Subcutaneous abdominal adipose tissue (tissue), 5 donors: Measurements from ENCODE around the gene ZCWPW2.

Experiments used
- H3K27ac ChIP-seq: one replicate; pipeline ENCODE4 v1.7.0; 2013; ENCODE audit warnings: low read depth, mild to moderate bottlenecking, inconsistent platforms, low read length, moderate library complexity
- H3K27me3 ChIP-seq, 5 donors: one replicate each; pipeline ENCODE4 v1.7.0; 2013; ENCODE audit warnings: low read length in 5 of 5, inconsistent platforms in 1 of 5; ENCODE audit not compliant: control insufficient read depth in 5 of 5, insufficient read depth in 4 of 5
- H3K36me3 ChIP-seq, 5 donors: one replicate each; pipeline ENCODE4 v1.7.0; 2013; ENCODE audit warnings: low read length in 5 of 5; ENCODE audit not compliant: control insufficient read depth in 5 of 5, insufficient read depth in 5 of 5
- H3K4me1 ChIP-seq, 5 donors: one replicate each; pipeline ENCODE4 v1.7.0; 2013; ENCODE audit warnings: low read length in 5 of 5, mild to moderate bottlenecking in 3 of 5, moderate library complexity in 1 of 5; ENCODE audit not compliant: control insufficient read depth in 5 of 5, insufficient read depth in 5 of 5
- H3K4me3 ChIP-seq, 5 donors: one replicate each; pipeline ENCODE4 v1.7.0; 2013; ENCODE audit warnings: low read length in 5 of 5, low read depth in 1 of 5
- H3K9ac ChIP-seq, 5 donors: one replicate each; pipeline ENCODE4 v1.7.0; 2013; ENCODE audit warnings: low read length in 5 of 5, mild to moderate bottlenecking in 4 of 5, moderate library complexity in 3 of 5
- H3K9me3 ChIP-seq, 5 donors: one replicate each; pipeline ENCODE4 v1.7.0; 2013; ENCODE audit warnings: low read length in 5 of 5; ENCODE audit not compliant: control insufficient read depth in 5 of 5
- donor health status: healthy.
- donor health status: healthy.
- donor health status: healthy.
- donor health status: healthy.
- donor health status: healthy.

Gene ZCWPW2

DNA sequence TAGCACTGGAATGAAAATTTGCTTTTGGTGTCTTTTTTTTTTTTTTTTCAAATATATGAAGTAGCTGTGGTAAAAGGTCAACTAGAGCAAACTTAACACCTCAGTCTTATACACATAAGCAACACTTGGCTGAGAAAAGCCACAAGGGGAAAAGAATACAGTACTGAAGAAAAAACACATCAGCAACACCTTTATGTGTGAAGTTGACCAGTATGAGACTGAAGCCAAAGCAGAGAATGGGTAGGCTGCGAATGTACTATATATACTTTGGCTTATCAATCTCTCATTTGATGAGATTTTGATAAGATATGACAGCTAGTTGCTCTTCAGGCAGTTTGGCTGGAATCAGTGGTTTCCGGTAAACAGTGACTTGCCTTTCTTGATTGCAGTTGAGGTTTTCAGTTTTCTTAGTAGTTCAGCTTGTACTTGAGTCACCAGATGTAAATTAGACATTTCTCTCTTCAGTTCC lies 22.0 kb upstream of the ZCWPW2 start:
- Histone ChIP-seq H3K9me3 (no peaks in the 10 kb centered on the region), H3K36me3 (peaks cover 18 to 55% (median 24%) of the 10 kb centered on the region in 5 donors), H3K27ac (no peak overlapping the region), H3K9ac (no peak overlapping the region), H3K27me3 (no peaks in the 10 kb centered on the region), H3K4me3 (no peak overlapping the region), H3K4me1 (no peaks in the 10 kb centered on the region)

DNA sequence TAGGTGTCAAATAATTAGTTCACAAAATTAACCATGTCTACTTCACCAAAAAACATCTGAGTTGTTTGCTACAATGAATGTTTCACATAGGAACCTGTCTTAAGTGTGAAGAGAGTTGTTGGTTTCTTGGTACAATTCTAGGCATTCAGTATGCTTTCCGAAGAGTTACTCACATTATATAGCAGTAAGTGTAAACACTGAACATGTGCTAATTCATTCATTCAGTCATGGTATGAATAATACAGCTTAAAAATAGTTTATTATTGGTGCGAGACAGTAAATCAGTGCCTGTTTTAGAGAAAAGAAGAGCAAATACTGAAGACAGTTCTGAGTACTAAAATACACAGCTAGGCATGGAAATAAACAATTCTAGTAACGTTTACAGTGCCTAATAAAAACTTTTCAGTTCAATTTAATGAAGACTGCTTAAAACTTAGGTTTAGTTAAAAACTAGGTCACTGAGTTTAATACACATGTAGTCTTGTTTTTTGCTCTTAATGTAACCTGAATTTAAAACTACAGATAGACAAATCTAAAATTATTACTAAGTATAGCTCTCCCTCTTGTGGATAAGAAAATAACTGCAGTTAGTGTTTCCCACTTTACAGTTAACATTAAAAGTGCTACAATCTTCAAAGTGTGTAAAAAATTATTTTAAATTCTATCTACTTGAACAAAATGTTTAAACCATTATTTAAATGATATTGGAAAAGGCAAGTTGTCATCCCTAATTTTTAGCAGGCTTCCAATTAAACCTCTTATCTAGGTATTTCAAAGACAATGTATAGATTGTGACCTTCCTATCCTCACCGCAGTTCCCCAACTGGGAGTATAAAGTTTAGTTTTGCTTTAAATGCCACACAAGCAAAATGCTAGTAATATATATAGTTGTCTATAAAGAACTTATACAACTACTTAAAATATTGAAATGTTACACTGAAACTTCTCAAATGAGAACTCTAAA lies 20.1 kb upstream of the ZCWPW2 start:
- Histone ChIP-seq H3K4me1 (no peaks in the 10 kb centered on the region), H3K27me3 (no peaks in the 10 kb centered on the region), H3K9ac (no peak overlapping the region), H3K36me3 (peaks cover 18 to 54% (median 27%) of the 10 kb centered on the region in 5 donors), H3K27ac (no peak overlapping the region), H3K9me3 (no peaks in the 10 kb centered on the region), H3K4me3 (no peak overlapping the region)

DNA sequence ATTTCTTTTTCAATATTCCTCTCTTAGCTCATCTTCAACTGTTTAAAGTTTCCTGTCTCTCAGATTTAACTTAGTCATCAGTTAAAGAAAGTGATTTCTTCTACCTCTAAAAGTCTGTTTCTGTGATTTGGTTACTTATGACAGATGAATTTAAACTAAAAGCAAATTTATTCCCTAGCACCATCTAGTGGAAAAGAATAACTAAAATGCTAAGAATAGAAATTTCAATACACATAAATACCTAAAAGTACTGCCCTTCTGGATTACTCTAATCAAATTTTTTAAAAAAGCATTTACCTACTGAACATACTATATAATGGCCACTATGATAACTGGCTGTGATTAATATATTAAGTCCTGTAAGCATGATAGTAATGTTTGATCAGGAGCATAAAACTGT lies 14.0 kb upstream of the ZCWPW2 start:
- peaks cover 17 to 42% (median 24%) of the 10 kb centered on the region in 5 donors for H3K36me3 ChIP-seq
- H3K27me3 ChIP-seq = no peaks in the 10 kb centered on the region
- no peaks in the 10 kb centered on the region for H3K9me3 ChIP-seq
- H3K4me1 ChIP-seq = no peaks in the 10 kb centered on the region
- H3K9ac ChIP-seq = no peak overlapping the region
- no peak overlapping the region for H3K27ac ChIP-seq
- no peak overlapping the region for H3K4me3 ChIP-seq

DNA sequence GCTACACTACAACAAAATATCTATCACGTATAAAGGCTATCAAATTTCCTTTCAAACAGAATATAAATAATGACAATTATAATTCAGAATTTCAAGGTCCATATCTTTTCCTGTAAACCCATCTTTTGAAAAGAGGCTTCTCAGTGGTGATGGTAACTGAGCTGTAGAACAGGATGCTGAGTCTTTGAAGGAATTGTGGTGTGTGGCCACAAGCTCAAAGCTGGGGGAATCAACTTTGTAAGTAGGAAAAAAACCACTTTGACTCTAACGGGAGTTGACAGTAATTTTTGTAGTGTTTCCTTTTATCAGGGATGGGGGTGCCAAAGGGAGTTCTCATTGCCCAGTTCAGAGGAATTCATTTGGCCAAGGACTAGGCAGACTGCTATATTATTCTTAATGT lies 13.3 kb upstream of the ZCWPW2 start:
- H3K27me3 ChIP-seq = no peaks in the 10 kb centered on the region
- no peak overlapping the region for H3K27ac ChIP-seq
- no peak overlapping the region for H3K4me3 ChIP-seq
- no peak overlapping the region for H3K9ac ChIP-seq
- no peaks in the 10 kb centered on the region for H3K4me1 ChIP-seq
- no peaks in the 10 kb centered on the region for H3K9me3 ChIP-seq
- H3K36me3 ChIP-seq = peaks cover 20 to 46% (median 25%) of the 10 kb centered on the region in 5 donors

DNA sequence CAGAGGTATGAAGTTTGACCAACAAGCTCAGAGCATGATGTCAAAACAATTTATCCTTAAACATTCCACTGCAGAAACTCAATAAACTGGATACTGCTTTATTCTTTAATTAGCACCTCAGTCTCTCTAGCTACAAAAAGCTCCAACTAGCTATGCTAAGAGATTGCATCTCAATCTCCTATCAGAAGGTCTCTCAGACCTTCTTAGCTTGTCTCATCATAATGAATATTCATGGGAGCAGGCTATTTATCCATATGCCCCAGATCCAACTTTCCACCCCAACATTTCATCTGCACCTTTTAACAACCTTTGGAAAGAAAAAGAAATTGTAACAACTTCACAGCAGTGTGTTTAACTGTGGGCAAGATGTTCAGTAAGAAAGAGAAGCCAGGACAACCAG lies 11.3 kb upstream of the ZCWPW2 start:
- H3K27ac ChIP-seq = no peak overlapping the region
- H3K4me1 ChIP-seq = peaks cover 0 to 6% (median 5%) of the 10 kb centered on the region in 5 donors
- H3K4me3 ChIP-seq = no peak overlapping the region
- peaks cover 20 to 37% (median 25%) of the 10 kb centered on the region in 5 donors for H3K36me3 ChIP-seq
- H3K9me3 ChIP-seq = no peaks in the 10 kb centered on the region
- no peaks in the 10 kb centered on the region for H3K27me3 ChIP-seq
- H3K9ac ChIP-seq = no peak overlapping the region

DNA sequence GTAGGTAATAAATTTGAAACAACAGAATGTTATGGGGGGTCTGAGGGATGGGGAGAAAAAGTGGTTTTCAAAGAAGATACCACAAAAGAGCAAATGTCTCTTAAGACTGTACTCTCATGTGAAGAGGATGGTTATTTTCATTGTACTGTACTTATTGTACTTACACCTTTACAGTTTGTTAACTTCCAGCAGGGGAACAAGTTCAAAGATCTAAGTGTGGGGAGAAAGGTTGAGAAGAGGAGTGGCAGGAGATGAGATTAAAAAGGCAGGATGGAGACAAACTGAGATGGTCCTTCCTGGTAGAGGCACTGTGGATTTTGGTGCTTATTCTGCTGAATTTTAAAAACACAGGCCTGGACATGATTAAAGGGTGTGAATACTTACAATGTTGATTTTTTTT lies 5.4 kb upstream of the ZCWPW2 start:
- Histone ChIP-seq H3K4me1 (peaks cover 0 to 53% (median 47%) of the 10 kb centered on the region in 5 donors), H3K27ac (peak overlapping the region; percentile 8), H3K4me3 (no peak overlapping the region), H3K9me3 (no peaks in the 10 kb centered on the region), H3K27me3 (no peaks in the 10 kb centered on the region), H3K9ac (no peak overlapping the region), H3K36me3 (peaks cover 6 to 13% (median 7%) of the 10 kb centered on the region in 5 donors)

DNA sequence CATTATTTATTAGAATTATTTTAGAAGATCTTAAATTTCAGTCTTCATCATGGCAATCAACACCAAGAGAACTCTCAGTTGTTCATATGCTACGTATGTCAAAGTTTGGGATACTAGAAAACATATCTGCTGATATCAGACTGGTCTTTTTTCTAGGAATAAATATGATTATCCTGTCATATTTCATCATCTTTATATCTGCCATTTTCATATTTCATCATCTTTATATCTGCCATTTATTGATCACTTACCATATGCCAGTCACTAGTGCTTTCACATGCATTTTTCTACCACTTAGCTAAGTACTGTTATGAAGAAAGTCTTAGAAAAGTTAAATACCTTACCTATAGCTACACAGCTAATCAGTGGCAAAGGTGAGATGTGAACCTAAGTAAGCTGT lies 2.8 kb upstream of the ZCWPW2 start:
- no peaks in the 10 kb centered on the region for H3K27me3 ChIP-seq
- H3K9me3 ChIP-seq = no peaks in the 10 kb centered on the region
- no peak overlapping the region for H3K9ac ChIP-seq
- H3K27ac ChIP-seq = peak overlapping the region; percentile 99
- no peaks in the 10 kb centered on the region for H3K36me3 ChIP-seq
- H3K4me1 ChIP-seq = peaks cover 0 to 65% (median 56%) of the 10 kb centered on the region in 5 donors
- peak overlapping the region in 1 of 5 donors; percentile 13 for H3K4me3 ChIP-seq

DNA sequence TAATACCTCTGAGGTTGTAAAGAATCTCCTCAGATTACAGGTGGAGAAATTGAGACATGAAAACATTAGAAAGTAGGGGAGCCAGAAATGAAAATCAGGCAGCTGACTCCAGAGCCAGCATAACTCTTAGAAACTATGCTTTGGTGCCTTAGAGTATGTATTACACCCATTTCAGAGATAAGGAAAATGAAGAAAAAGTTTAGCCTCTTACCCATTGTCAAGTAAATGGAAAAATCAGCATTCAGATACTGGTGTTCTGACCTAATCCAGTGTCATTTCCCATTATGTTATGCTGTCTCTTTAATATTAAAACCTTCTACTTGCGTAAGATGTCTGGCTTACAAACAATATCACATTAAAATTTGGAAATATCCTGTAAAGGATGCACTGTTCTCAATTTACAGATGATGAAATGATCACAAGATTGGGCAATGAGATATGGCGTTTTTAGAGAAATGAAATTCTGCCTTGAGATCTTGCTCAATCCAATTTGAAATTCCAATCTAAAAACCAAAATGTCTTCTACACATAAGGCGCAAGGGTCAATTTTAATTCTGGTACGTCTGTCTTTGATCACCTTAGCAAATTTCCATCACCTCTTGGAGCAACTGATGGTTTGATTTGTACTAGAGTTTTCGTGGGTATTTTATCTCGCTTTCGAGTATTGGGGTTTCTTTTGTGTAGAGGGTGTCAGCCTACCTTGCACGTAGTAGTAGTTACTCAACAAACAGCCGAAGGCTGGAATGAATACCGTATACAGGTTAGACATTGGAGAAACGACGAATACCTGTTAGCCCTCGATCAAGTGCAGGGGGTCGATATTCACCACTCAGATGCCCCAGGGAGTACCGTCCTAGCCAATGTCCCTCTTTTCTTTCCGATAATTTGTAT lies 902 bp upstream of the ZCWPW2 start:
- Histone ChIP-seq H3K4me1 (peaks cover 0 to 57% (median 50%) of the 10 kb centered on the region in 5 donors), H3K4me3 (peak overlapping the region; percentile 65 to 93 (median 91)), H3K27me3 (no peaks in the 10 kb centered on the region), H3K27ac (peak overlapping the region; percentile 99), H3K9me3 (peaks cover 0 to 6% (median 4%) of the 10 kb centered on the region in 5 donors), H3K36me3 (peaks cover 0 to 1% (median 0%) of the 10 kb centered on the region in 5 donors), H3K9ac (peak overlapping the region; percentile 92 to 98 (median 97))

DNA sequence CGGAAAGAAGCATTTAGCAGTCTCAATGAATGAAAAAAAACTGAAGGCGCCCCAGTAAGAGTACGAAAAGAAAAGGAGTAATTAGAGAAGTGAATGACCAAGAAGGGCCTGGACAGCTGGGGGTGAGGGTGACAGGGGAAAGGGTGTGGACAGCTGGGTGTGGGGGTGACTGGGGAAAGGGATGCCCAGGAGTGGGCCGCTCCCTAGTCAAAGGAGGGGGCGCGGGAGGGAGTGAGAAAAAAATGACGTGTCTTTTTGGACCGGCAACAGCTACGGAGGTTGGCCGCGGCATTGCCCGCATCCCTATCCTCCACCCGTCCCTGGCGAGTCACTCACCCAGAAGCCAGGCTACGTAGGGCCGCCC lies 274 bp upstream of the ZCWPW2 start:
- Histone ChIP-seq H3K27ac (peak overlapping the region; percentile 99), H3K9ac (peak overlapping the region; percentile 92 to 98 (median 97)), H3K4me1 (peaks cover 0 to 51% (median 47%) of the 10 kb centered on the region in 5 donors), H3K9me3 (peaks cover 0 to 10% (median 4%) of the 10 kb centered on the region in 5 donors), H3K4me3 (peak overlapping the region; percentile 65 to 93 (median 91)), H3K27me3 (no peaks in the 10 kb centered on the region), H3K36me3 (peaks cover 0 to 4% (median under 1%) of the 10 kb centered on the region in 5 donors)
